A673 (cell line): Measurements from ENCODE around the gene RHBDD3. TPM values are rescaled to one million over a fixed set of nuclear protein-coding genes. Genes with fewer than 3 reads are reported as not detected.

Source experiments
- BruUV-seq: library from RNA; stranded (reverse); fragments of 400-500 nt; replicated peaks from 2 replicates; lab custom pipeline; 2021; lab: Mats Ljungman, UMichigan
- CTCF ChIA-PET: fragments of 300-600 bp; sonication (Branson Sonifier 250); formaldehyde crosslinking; loops from one replicate; lab custom pipeline; 2022; ENCODE audit warnings: antibody characterized with exemption; lab: Charles Lee
- POLR2A ChIA-PET: fragments of 300-600 bp; sonication (Branson Sonifier 250); formaldehyde crosslinking; loops from one replicate; lab custom pipeline; 2022; ENCODE audit warnings: antibody characterized with exemption; ENCODE audit not compliant: low non-redundant PET; lab: Charles Lee
- DNase-seq: peaks from one replicate; pipeline ENCODE4 v3.0.0-alpha.2; 2015; ENCODE audit warnings: low spot score
- H3K27ac ChIP-seq: fragments of 200-600 bp; sonication (generic); 2 replicates; pipeline ENCODE4 v1.5.1; 2016; ENCODE audit warnings: mixed run types, low read depth, mild to moderate bottlenecking, mixed read lengths, antibody characterized with exemption, low read length; ENCODE audit not compliant: poor library complexity, severe bottlenecking
- H3K27me3 ChIP-seq: fragments of 200-600 bp; sonication (generic); replicated peaks from 2 replicates; pipeline ENCODE4 v1.6.1; 2017; ENCODE audit warnings: mixed run types, low read depth, mild to moderate bottlenecking, mixed read lengths, antibody characterized with exemption, low read length; ENCODE audit not compliant: insufficient read depth, poor library complexity
- H3K36me3 ChIP-seq: fragments of 200-600 bp; sonication (generic); 2 replicates; pipeline ENCODE4 v1.6.1; 2016; ENCODE audit warnings: mixed run types, mild to moderate bottlenecking, mixed read lengths, antibody characterized with exemption, low read length; ENCODE audit not compliant: insufficient read depth, poor library complexity, severe bottlenecking
- H3K4me1 ChIP-seq: fragments of 200-600 bp; sonication (generic); 2 replicates; pipeline ENCODE4 v1.6.1; 2017; ENCODE audit warnings: mixed run types, mild to moderate bottlenecking, mixed read lengths, antibody characterized with exemption, low read length; ENCODE audit not compliant: insufficient read depth, poor library complexity, severe bottlenecking
- H3K4me3 ChIP-seq: fragments of 200-600 bp; sonication (generic); 2 replicates; pipeline ENCODE4 v1.5.1; 2016; ENCODE audit warnings: low read depth, mixed run types, mild to moderate bottlenecking, mixed read lengths, low read length; ENCODE audit not compliant: poor library complexity, severe bottlenecking
- H3K9me3 ChIP-seq: fragments of 200-600 bp; sonication (generic); 2 replicates; pipeline ENCODE4 v1.6.1; 2016; ENCODE audit warnings: mixed run types, low read depth, mild to moderate bottlenecking, mixed read lengths, antibody characterized with exemption, low read length; ENCODE audit not compliant: poor library complexity, severe bottlenecking
- CTCF ChIP-seq: fragments of 300-800, 200-600 bp; sonication (generic); conservative IDR thresholded peaks from 2 replicates; pipeline ENCODE4 v1.5.1; 2017; ENCODE audit warnings: low read depth, mild to moderate bottlenecking, antibody characterized with exemption, low read length, moderate library complexity, mixed read lengths
- EZH2 ChIP-seq: fragments of 200-600 bp; sonication (generic); IDR thresholded peaks from 2 replicates; pipeline ENCODE4 v1.6.1; 2017; ENCODE audit warnings: borderline replicate concordance, low read depth, mild to moderate bottlenecking, mixed read lengths, antibody characterized with exemption, low read length; ENCODE audit not compliant: poor library complexity, severe bottlenecking
- intact Hi-C: fragments of 100-400 bp; cut with micrococcal nuclease; formaldehyde crosslinking; loops from one replicate; pipeline ENCODE4 v1.10.0; 2022; ENCODE audit not compliant: unreplicated experiment
- total RNA-seq: library from RNA; stranded (reverse); gene quantifications from 2 replicates; pipeline ENCODE4 v1.2.3, GENCODE V29; 2021

RHBDD3 gene
- total RNA-seq, 1 experiment from 2014 or later = 84.0 TPM

- no peak for TF ChIP-seq EZH2
- no peak for TF ChIP-seq CTCF
- intact Hi-C loops = no loop called here
- CTCF ChIA-PET = no interaction called here
- Histone ChIP-seq H3K27ac (no peak overlapping the region), H3K4me3 (no peak overlapping the region), H3K27me3 (no peaks in the 10 kb centered on the region), H3K36me3 (peaks cover 93% of the 10 kb centered on the region), H3K4me1 (no peaks in the 10 kb centered on the region), H3K9me3 (no peaks in the 10 kb centered on the region)
- no TSS peak for BruUV-seq
- no peak for DNase-seq
- POLR2A ChIA-PET = no interaction called here
Measured at GRCh38 chr22:29292379-29292778, 24.6 kb upstream of the RHBDD3 start.

- POLR2A ChIA-PET = no interaction called here
- no peaks in the 10 kb centered on the region for H3K9me3 ChIP-seq
- no peak overlapping the region for H3K4me3 ChIP-seq
- no peak for TF ChIP-seq EZH2
- TF ChIP-seq CTCF = no peak
- no peak overlapping the region for H3K27ac ChIP-seq
- BruUV-seq = no TSS peak
- CTCF ChIA-PET = no interaction called here
- no peaks in the 10 kb centered on the region for H3K27me3 ChIP-seq
- intact Hi-C loops = no loop called here
- H3K36me3 ChIP-seq = peaks cover 93% of the 10 kb centered on the region
- DNase-seq = no peak
- no peaks in the 10 kb centered on the region for H3K4me1 ChIP-seq
Measured at GRCh38 chr22:29291215-29291614, 23.4 kb upstream of the RHBDD3 start.

GRCh38 chr22:29290061-29290460 lies 22.3 kb upstream of the RHBDD3 start:
- no peak overlapping the region for H3K4me3 ChIP-seq
- no peaks in the 10 kb centered on the region for H3K27me3 ChIP-seq
- peaks cover 93% of the 10 kb centered on the region for H3K36me3 ChIP-seq
- CTCF ChIA-PET = no interaction called here
- intact Hi-C loops = no loop called here
- no peaks in the 10 kb centered on the region for H3K9me3 ChIP-seq
- POLR2A ChIA-PET = no interaction called here
- H3K4me1 ChIP-seq = no peaks in the 10 kb centered on the region
- no peak for DNase-seq
- TF ChIP-seq EZH2 (no peak), CTCF (no peak)
- H3K27ac ChIP-seq = no peak overlapping the region
- BruUV-seq = no TSS peak
